Activated CD4-positive, CD25-positive, alpha-beta regulatory T cell (primary cell): Measurements from ENCODE around the gene FKBP11.
A peak's percentile ranks its signal among the peaks of the same experiment; 100 is the strongest.
"Not testable (repeated sequence)": the region's sequence is repeated elsewhere in the genome, so short reads cannot be mapped to it uniquely, and the experiment has no call there.

Source experiments
- DNase-seq, 4 experiments: peaks; one replicate each; lab custom pipeline; 2025; lab: John Stamatoyannopoulos, UW

FKBP11 gene

DNA sequence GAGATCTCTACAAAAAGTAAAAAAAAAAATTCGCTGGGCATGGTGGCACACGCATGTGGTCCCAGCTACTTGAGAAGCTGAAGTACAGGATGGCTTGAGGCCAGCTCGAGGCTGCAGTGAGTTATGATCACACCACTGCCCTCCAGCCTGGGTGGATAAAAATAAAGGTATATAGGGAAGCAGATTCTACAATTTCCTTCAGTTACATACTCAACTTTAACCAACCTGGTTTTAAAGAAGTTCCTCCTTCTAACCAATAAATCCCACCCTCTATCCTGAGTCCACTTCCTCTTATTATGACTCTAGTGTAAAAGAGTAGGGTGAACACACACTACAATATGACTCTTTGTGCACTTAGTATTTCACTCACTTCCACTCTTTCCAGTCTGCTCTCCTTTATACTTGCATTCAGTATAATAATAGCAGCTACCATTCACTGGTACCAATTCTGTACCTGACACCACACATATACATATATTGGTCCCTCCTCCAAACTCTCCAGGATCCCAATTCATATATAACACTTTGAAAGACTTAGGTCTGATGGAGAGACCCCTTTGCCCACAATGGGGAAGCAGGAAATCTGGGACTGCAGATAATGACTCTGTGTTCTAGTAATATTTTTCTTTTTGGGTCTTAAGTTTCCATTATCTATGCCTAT lies 29.7 kb upstream of the FKBP11 start:
- DNase-seq, result no peak

DNA sequence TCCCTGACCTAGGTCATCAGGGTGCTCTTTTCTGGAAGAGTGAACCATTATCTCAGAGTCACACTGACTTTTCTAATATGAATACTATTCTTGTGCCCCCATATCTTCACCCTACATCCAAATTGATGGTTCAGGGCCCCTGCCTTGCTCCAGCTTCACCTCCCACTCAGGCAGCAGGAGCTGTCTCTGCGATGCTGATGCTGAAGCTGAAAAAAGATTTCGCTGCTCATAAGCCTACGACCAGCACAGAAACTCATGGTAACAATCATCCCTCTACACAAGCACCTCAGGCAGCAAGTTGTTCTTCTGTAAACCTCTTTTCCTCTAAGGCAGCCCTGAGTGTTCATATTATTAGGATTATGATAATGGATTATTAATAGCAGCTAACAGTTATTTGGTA lies 28.8 kb upstream of the FKBP11 start:
- DNase-seq, result no peak

DNA sequence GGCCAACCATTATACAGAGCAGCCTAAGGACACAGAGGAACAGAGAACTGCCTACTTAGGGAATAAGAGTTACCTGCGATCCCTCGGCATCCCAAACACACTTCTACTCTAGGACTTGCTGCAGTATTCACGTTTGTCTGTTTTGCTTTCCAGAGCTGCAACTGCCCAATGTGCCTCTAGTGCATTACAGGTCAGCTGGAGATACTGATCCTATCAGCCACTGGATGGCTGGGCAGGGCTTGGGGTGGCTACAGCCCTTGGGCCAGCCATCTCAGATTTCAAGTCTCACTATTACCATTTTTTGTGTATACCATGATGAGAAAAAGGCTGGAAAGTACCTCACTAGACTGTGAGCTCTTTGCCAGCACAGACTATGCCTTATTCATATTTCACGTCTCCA lies 27.4 kb upstream of the FKBP11 start:
- no peak for DNase-seq

DNA sequence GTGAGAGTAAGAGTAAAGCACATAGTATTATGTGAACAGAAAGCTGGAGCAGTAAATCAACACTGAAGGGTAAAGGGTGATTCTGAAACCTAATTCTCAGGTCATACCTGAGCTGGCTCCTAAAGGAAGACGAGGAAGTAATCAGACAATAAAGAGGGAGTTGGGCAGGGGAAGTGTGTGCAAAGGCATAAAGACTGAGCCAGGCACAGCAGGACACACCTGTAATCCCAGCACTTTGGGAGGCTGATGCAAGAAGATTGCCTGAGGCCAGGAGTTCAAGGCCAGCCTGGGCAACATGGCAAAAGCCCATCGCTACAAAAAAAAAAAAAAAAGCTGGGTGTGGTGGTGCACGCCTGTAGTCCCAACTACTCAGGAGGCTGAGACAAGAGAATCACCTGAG lies 22.4 kb upstream of the FKBP11 start:
- no peak for DNase-seq

DNA sequence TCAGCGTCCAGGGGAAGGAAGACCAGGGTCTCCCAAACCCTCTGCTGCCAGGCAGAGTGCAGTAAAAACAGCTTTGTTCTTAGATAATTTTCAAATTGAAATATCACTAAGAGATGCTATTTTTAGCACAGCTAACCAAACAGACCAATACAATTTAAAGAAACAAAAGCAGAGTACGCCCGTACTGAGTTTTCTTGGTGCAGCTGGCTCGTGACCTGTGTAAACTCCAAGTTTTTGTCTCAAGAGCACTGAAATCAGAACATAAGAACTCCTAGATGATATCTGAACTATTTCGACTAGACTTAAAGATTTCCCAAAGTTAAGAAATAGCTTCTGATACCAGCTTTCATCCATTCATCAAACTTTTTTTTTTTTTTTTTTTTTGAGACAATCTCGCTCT lies 21.7 kb upstream of the FKBP11 start:
- no peak for DNase-seq

DNA sequence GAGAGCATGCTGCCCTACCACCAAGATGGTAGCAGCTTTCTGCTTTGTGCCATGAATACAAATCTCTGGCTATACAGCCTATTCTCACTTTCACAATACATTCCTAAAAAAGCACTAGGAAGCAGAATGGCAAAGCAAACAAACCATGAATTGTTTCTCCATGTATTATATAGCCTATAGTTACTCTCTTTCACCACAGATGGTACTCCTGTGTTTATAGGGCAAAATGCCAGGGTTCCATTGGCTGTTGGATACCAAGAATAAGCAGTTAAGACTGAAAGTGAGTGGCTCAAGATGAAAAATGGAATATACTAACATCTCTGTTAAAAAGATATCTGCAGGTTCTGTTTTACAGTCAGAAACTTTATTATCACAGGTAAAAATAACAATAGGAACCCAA lies 20.9 kb upstream of the FKBP11 start:
- DNase-seq, result no peak

DNA sequence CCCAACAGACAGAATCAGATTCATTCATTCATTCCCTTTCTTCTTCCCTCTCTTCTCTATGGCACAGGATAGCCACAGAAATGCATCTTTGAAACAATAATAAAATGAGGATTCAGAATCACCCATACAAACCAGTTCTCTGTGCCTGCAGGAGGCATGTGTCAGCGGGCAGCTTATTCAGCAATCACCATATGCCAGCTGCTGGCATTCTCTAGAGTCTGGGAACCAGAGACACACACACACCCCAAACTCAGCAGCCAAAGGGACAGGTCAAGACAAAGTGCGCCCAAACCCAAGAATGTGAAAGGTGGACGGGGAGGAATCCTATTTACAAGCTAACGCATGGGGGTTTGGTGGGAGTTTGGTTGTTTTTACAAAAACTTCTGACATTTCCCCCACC lies 17.9 kb upstream of the FKBP11 start:
- DNase-seq, result no peak

DNA sequence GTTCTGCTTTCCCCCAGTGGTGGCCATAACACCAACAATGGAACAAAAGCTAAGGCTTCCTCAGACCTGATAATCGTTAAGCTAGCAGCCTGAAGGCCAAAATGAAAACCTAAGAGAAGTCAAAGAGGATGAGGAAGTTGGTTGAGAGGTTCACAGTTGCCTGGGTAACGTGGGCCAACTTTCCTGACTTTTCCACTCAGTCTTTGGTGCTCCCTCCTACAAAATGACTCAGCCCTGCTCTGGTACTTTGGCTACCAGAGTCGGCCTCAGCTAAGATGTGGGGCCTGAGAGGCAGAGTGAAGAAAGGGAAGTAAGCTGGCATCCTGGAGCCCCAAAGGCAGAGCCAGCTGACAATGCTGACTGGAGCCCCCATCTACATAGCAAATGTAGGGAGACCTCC lies 14.9 kb upstream of the FKBP11 start:
- DNase-seq, result no peak

DNA sequence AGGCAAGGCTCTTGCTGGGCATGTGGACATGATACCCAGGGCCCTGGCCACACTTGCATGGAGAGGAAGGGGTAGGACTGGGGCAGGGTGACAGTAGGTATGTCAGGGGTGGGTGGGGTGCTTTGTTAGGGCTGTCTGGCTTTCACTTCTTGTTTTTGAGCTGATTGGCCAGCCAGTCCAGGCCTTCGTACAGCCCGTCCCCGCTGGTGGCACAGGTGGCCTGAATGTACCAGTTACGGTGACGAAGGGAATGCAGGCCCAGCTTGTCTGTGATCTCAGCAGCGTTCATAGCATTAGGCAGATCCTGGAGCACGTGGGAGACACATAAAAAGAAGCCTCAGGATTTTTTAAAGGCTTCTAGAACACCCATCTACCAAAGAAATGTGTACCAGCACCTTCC lies 13.5 kb upstream of the FKBP11 start:
- no peak for DNase-seq

DNA sequence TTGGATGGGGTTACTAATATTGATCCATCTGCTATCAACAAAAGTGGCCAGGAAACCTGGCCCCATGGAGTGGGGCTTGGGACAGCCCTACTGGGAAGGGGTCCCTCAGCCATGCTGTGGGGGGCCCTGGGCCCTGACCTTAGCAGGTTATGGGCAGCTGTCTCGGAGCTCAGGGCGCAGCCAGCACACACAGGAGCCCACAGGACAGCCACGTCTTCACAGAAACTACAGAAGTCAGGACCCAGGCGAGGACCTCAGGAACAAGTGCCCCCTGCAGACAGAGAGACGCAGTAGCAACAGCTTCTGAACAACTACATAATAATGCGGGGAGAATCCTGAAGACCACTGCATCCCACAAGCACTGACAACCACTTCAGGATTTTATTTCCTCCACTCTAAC lies 11.9 kb upstream of the FKBP11 start:
- no peak for DNase-seq

DNA sequence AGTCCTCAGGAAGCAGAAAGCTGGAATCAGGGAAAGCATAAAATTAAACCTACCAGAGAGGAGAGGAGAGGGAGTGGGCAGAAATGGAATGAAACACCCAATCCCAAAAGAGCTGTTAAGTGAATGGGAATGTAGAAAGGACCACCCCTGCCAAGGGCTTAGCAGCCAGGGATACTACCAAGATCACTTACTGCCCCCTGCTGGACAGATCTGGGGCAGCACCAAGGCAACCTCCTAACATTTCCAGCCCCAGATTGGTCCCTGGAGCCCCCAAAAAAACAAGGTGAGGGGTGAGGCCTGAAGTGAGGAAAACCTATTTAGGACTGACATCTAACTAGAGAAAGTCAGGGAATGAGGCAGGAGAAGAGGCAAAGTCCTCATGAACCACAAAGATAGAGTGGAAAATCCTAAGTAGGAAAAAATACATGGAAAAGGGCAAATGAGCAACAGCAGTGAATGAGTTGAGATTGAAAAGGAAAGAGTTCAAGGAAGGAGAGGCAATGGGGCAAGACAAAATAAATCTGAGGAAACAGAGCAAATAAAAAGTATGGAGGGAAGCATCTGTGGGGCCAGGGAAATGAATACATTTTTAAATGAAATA lies 11.2 kb upstream of the FKBP11 start:
- peak; percentile 67 to 82 (median 72) for DNase-seq

DNA sequence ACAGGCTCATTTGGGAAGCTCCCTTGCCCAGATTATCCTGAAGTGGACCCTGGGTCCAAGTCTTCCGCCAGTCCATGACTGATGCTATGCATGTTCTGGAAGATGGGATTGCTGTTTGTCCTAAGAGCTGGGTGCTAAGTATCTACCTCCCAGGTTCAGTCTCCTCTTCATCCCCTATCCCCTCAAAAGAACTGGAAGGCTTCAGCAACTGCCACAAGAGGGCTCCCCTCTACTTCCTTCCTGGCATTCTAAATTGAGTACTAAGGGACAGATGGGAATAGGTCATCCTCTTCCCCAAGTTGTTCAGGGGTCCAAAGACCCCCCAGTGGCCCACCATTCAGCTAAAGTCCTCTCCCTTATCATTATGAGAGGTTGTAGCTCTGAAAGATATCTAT lies 9.0 kb upstream of the FKBP11 start:
- no peak for DNase-seq

DNA sequence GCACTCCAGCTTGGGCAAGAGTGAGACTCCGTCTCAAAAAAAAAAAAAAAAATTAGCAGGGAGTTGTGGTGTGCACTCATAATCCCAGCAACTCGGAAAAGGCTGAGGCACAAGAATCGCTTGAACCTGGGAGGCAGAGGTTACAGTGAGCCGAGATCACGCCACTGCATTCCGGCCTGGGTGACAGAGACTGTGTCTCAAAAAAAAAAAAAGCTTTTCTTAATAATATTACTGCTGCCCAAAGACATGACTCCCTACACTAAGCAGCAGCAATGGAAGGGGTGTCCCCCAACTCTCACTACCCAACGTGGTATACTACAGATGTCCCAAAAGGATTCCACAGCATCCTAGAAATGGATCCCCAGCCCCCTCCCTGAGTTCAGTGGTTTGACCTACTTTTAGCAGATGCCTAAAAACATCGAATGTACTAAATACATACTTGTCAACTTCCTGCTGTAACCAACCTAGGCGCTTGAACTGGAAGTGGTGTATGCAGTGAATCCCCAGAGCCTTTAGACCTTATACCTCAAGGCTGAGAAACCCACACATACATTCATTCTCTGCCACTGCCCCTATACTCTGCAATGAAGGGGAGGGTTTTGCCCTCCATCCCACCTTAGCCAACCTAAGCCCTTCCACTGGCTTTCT lies 8.5 kb upstream of the FKBP11 start:
- no peak for DNase-seq

DNA sequence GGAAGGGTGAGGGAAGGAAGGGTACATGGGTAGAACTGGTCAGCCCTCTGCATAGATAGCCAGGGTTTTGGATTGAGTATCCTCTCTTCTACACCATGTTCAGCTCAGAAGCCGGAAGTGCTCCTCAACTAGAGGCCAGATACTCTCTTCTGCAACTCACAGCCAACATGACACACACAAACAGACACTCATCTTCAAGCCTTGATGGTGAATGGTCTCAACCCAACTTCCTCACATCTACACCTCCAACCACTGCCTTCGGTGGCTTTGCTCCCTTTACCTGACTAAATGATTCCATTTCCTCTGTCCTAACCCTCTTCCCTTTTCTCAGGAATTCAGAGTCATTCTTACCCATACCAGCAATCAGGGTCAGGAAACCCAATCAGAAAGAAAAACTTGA lies 7.6 kb upstream of the FKBP11 start:
- DNase-seq, result no peak

DNA sequence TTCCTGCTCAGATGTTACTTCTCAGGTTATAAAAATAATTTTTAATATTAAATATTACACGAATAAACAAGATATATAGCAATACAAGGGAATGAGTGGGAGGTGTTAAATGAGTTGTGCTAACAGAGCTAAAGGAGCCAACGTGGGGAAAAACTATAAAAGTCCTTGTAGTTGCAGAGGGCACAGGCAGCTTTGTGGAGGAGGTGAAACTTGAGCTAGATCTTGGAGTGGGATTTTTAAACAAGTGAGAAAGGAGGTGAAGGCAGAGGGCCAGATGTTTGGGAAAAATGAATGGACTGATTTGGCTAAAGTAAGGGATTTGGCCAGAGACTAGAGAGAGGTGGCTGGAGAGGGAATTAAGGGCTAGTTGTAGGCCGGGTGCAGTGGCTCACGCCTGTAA lies 5.2 kb upstream of the FKBP11 start:
- DNase-seq, result no peak

DNA sequence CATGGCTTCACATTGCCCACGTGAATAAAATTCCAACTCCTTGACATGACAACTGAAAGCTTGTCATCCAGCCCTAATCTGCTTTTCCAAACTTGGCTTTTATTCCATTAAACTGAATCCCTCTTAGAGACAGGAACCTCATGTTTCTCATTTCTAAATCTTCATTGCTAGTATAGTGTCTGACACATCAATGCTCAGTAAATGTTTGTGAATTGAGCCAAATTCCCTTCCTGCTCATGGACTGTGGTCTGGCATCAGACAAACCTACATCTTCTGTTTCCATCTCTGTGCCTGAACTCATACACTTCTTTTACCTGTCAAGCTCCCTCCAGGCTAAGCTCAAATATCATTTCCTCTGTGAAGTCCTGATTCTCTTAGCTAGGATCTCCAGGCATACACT lies 4.3 kb upstream of the FKBP11 start:
- no peak for DNase-seq

DNA sequence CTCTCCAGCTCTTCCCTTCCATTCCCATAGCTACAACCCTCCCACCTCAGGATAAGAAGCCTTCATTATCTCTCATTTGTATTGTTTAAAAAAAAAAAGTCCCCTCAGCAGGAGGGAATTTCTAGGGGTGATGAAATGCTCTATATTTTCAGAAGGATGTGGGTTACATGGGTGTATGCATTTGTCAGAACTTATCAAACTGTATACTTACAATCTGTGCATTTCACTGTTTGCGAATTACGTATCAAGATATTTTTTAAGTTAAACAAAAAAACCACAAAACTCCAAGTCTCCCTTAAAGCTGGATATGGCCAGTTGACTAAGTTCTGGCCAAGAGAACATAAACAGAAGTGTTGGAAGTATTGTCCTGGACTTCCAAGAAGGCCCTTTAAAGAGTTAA lies 2.0 kb upstream of the FKBP11 start:
- DNase-seq, result no peak

DNA sequence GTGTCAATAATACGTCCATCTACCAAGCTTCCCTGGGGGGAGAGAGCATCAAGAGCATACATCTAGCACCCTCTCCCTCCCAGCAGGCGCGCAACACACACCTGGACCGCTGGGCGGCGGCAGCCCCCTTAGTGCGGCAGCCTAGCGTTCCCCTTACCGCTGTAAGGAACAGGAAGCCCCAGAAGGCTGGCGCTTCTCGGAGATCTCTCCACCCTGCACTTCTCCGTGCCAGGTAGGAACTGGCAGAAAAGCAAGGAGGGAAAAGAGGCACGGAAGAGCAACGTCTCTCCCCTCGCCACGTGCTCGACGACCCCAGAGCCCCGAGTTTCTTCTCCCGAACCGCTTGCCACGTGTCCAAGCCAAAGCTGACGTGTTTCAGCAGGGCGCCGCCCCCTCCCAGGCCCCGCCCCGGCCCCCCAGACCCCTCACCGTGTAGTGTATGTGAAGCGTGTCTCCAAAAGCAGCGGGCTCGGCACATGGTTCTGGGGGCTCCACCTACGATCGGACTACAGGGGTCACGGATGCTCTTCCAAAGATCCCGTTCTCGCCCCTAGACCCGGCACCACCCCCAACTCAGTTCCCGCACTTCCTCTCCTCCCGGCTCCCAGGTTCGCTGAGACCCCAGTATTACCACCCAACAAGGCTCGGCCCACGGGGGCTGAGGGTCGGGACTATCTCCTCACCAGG lies 532 bp downstream of the FKBP11 start:
- DNase-seq, result peak; percentile 45 to 59 (median 52)

DNA sequence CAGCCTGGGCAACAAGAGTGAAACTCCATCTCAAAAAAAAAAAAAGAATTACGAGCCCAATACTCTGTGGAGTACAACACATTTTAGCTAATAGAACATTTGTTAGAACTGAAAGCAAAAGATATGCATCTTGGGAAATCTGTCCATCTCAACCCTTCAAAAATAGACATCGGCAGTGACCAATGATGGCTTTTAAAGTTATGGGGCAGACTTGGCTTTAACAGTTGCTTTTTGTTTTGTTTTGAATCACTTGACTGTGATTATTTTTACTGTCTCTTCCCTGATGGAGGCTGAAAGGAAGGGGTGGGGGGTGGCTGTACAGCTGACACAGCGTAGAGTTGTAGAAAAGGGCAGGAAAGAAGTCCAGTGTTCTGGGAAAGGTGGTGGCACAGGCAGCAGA lies 2.2 kb downstream of the FKBP11 start:
- DNase-seq, result no peak

DNA sequence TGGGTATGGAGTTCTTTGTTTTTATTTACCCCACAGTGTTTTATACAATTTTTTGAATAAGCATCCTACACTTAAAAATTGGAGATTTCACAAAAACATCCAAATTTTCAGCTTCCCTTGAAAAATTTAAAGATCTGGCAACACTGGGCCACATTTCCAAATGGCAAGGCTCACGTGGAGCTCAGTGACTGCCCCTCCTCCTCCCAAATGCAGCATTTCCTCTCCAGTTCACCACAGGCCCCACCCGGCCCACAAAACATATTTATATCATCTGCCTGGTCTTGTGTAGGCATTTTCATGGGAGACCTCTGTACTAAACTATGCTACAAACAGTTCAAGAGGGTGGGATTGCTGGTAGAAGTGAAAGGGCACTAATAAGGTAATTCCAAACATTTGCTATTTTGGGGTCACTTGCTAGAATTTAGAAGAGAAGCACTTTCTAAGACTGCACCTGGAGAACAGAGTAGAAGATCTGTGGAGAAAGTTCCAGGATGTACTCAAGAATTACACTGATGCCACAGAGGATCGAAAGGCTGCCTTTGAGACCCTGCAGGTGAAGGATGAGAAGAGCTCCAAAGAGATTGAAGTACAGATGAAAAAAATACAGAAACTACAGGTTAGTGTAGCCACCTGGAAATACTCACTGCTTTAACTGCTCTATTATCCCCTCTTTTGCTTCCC lies 7.3 kb downstream of the FKBP11 start:
- DNase-seq, result peak in 2 of 4 experiments; percentile 10 to 26

DNA sequence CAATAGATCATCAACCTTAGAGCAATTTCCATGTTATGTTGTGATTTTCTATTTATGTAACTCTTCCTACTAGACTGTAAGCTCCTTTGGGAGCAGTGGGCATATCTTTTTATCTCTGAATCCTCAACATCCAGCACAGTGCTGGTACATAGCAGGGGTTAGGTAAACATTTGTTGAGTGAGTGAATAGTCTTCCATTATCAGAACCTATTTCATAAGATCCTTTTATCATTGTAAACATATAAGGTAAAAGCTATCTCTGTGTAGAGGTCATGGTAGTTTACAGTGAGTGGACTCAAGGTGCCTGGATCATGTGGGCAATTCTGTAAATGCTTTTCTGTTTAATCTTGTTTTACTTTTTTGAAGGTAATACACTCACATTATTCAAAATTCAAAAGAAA lies 15.1 kb downstream of the FKBP11 start:
- DNase-seq, result no peak

DNA sequence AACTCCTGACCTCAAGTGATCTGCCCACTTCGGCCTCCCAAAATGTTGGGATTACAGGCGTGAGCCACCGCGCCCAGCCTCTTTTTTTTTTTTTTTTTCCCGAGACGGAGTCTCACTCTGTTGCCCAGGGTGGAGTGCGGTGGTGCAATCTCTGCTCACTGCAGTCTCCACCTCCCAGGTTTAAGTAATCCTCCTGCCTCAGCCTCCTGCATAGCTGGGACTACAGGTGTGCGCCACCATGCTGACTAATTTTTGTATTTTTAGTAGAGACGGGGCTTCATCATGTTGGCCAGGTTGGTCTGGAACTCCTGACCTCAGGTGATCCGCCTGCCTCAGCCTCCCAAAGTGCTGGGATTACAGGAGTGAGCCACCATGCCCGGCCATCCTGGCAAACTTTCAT lies 15.6 kb downstream of the FKBP11 start:
- DNase-seq, result not testable (repeated sequence)

DNA sequence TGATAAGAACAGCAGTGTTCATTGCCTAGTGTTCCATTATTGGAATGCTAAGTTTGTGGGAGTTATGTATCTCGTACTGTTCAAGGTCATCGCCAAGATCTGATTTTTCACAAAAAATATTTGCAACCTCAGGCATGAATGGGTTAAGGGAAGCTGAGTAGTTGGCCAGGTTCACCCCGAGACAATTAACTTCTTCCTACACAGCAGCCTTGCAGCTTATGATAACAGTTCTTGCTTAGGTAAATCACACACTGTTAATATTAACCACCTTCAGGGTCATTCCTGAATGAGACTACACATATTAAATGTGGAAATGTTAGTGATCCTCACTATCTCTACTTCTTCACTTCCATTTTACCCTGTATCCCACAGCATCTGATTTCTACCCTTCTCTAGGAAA lies 18.0 kb downstream of the FKBP11 start:
- no peak for DNase-seq
